ENCODE measurements around the gene OR5B21.

DNA sequence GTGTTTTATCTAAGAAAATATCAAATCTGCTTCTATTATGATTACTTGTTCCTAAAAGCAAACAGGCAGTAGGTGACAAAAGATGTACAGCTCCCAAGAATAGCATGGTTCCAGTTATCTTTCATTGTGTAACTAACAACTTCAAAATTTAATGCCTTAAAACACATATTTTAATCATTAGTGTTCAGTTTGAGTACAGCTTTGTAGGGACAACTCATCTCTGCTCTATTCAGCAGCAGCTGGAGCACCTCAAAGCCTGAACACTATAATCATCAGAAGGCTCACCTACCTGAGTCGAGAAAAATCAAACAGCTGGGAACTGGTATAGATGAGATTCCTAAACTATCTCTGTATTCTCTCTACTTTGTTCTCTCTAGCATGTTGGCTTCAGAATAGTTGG, 41.6 kb downstream of the OR5B21 start:
- TF ChIP-seq, protein P1, sequence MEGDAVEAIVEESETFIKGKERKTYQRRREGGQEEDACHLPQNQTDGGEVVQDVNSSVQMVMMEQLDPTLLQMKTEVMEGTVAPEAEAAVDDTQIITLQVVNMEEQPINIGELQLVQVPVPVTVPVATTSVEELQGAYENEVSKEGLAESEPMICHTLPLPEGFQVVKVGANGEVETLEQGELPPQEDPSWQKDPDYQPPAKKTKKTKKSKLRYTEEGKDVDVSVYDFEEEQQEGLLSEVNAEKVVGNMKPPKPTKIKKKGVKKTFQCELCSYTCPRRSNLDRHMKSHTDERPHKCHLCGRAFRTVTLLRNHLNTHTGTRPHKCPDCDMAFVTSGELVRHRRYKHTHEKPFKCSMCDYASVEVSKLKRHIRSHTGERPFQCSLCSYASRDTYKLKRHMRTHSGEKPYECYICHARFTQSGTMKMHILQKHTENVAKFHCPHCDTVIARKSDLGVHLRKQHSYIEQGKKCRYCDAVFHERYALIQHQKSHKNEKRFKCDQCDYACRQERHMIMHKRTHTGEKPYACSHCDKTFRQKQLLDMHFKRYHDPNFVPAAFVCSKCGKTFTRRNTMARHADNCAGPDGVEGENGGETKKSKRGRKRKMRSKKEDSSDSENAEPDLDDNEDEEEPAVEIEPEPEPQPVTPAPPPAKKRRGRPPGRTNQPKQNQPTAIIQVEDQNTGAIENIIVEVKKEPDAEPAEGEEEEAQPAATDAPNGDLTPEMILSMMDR (IDR thresholded peaks at IDR 0.05): no peak
- TF ChIP-seq POLR2A (IDR thresholded peaks at IDR 0.05): no peak

All from right lobe of liver (tissue), 4 donors.